ENCODE data around the gene CRABP1. TPM values are rescaled to one million over a fixed set of nuclear protein-coding genes. Genes with fewer than 3 reads are reported as not detected.
A peak's percentile ranks its signal among the peaks of the same experiment; 100 is the strongest.
"Not testable (repeated sequence)": the region's sequence is repeated elsewhere in the genome, so short reads cannot be mapped to it uniquely, and the experiment has no call there.

CRABP1 gene
- total RNA-seq, 2 experiments from 2014 or later: not detected

- H3K4me2 ChIP-seq (ENCODE audit: low read length): no peak overlapping the region
- TF ChIP-seq EZH2phosphoT487 (IDR thresholded peaks at IDR 0.05; ENCODE audit: borderline replicate concordance, low read depth, low read length) (no peak), CTCF (conservative IDR thresholded peaks at IDR 0.05; ENCODE audit: low read length) (no peak)
- no peaks in the 10 kb centered on the region for H3K4me1 ChIP-seq (ENCODE audit: insufficient read depth, low read length, poor library complexity, severe bottlenecking)
- H3K9me3 ChIP-seq (ENCODE audit: low read length): no peaks in the 10 kb centered on the region
- DNase-seq (ENCODE audit: low spot score): peak; percentile 2
- no peak overlapping the region for H3K4me3 ChIP-seq (ENCODE audit: low read depth, low read length, poor library complexity, severe bottlenecking)
- H3K36me3 ChIP-seq (ENCODE audit: insufficient read depth, low read length): no peaks in the 10 kb centered on the region
- H4K20me1 ChIP-seq (ENCODE audit: insufficient read depth, low read length): no peaks in the 10 kb centered on the region
- H3K79me2 ChIP-seq (ENCODE audit: insufficient read depth, low read depth, low read length): no peaks in the 10 kb centered on the region
- BruUV-seq (replicated peaks): no TSS peak
- POLR2A ChIA-PET: no interaction called here
- H3K9me2 ChIP-seq (ENCODE audit: insufficient read depth, low read length): no peaks in the 10 kb centered on the region
- H3K27ac ChIP-seq (ENCODE audit: low read depth, low read length, poor library complexity, severe bottlenecking): no peak overlapping the region
- intact Hi-C loops (cut with micrococcal nuclease; ENCODE audit: unreplicated experiment): no loop called here
- 0 out of 2 replicates have a peak overlapping the region, but pooled peaks have one; percentile 3 for H2AFZ ChIP-seq (ENCODE audit: low read length)
- CTCF ChIA-PET (ENCODE audit: unreplicated experiment): no interaction called here
Measured at GRCh38 chr15:78374436-78375393, 34.6 kb downstream of the CRABP1 start.

- H3K79me2 ChIP-seq (ENCODE audit: insufficient read depth, low read depth, low read length); H3K9me2 ChIP-seq (ENCODE audit: insufficient read depth, low read length); CTCF ChIA-PET (ENCODE audit: unreplicated experiment); H3K4me1 ChIP-seq (ENCODE audit: insufficient read depth, low read length, poor library complexity, severe bottlenecking); H3K9me3 ChIP-seq (ENCODE audit: low read length); H3K27ac ChIP-seq (ENCODE audit: low read depth, low read length, poor library complexity, severe bottlenecking); H3K4me2 ChIP-seq (ENCODE audit: low read length); intact Hi-C loops (cut with micrococcal nuclease; ENCODE audit: unreplicated experiment); BruUV-seq (replicated peaks); H4K20me1 ChIP-seq (ENCODE audit: insufficient read depth, low read length); POLR2A ChIA-PET; DNase-seq (ENCODE audit: low spot score); H3K36me3 ChIP-seq (ENCODE audit: insufficient read depth, low read length); H2AFZ ChIP-seq (ENCODE audit: low read length); H3K4me3 ChIP-seq (ENCODE audit: low read depth, low read length, poor library complexity, severe bottlenecking): not testable (repeated sequence)
Measured at GRCh38 chr15:78380143-78380542, 40.0 kb downstream of the CRABP1 start.

- intact Hi-C loops (cut with micrococcal nuclease; ENCODE audit: unreplicated experiment): no loop called here
- H3K79me2 ChIP-seq (ENCODE audit: insufficient read depth, low read depth, low read length): no peaks in the 10 kb centered on the region
- no peak overlapping the region for H3K4me2 ChIP-seq (ENCODE audit: low read length)
- TF ChIP-seq CTCF (conservative IDR thresholded peaks at IDR 0.05; ENCODE audit: low read length) (no peak), EZH2phosphoT487 (IDR thresholded peaks at IDR 0.05; ENCODE audit: borderline replicate concordance, low read depth, low read length) (no peak)
- H3K36me3 ChIP-seq (ENCODE audit: insufficient read depth, low read length): no peaks in the 10 kb centered on the region
- H3K9me2 ChIP-seq (ENCODE audit: insufficient read depth, low read length): no peaks in the 10 kb centered on the region
- no peaks in the 10 kb centered on the region for H3K4me1 ChIP-seq (ENCODE audit: insufficient read depth, low read length, poor library complexity, severe bottlenecking)
- H3K4me3 ChIP-seq (ENCODE audit: low read depth, low read length, poor library complexity, severe bottlenecking): no peak overlapping the region
- BruUV-seq (replicated peaks): no TSS peak
- ChIA-PET CTCF (ENCODE audit: unreplicated experiment) (no interaction called here), POLR2A (interaction anchor here (0.7 to 0.9 kb wide), 2 partner anchors 20 to 863 kb away, joined by 4 to 6 read pairs; no protein-coding TSS in a partner anchor)
- H4K20me1 ChIP-seq (ENCODE audit: insufficient read depth, low read length): no peaks in the 10 kb centered on the region
- no peak overlapping the region for H2AFZ ChIP-seq (ENCODE audit: low read length)
- no peak for DNase-seq (ENCODE audit: low spot score)
- no peaks in the 10 kb centered on the region for H3K9me3 ChIP-seq (ENCODE audit: low read length)
- H3K27ac ChIP-seq (ENCODE audit: low read depth, low read length, poor library complexity, severe bottlenecking): no peak overlapping the region
Measured at GRCh38 chr15:78382114-78382880, 42.1 kb downstream of the CRABP1 start.

Data from OCI-LY7 (cell line).